H1 (cell line): ENCODE measurements around the gene CCDC24. TPM values are rescaled to one million over a fixed set of nuclear protein-coding genes. Genes with fewer than 3 reads are reported as not detected.

Experiments
- CTCF ChIA-PET: fragments of 300-600 bp; sonication (Branson Sonifier 250); formaldehyde crosslinking; loops from one replicate; lab custom pipeline; 2021; ENCODE audit not compliant: partially characterized antibody; lab: Charles Lee
- POLR2A ChIA-PET: fragments of 300-600 bp; sonication (Branson Sonifier 250); formaldehyde crosslinking; loops from one replicate; lab custom pipeline; 2021; ENCODE audit warnings: inconsistent platforms; ENCODE audit not compliant: partially characterized antibody; lab: Charles Lee
- DNase-seq, 2 experiments: peaks; one replicate each; pipeline versions ENCODE4 v3.0.0 to v3.0.0-alpha.2; 2010 to 2022; ENCODE audit warnings: low spot score in 2 of 2, low read depth in 1 of 2, mixed read lengths in 1 of 2
- FAIRE-seq: peaks from 2 replicates; lab custom pipeline; 2011; peaks lifted over from hg19 to GRCh38; lab: Jason Lieb, UNC
- H2AFZ ChIP-seq: 2 replicates; pipeline ENCODE4 v1.8.1; 2012; ENCODE audit warnings: low read length, inconsistent platforms
- H2AK5ac ChIP-seq: 2 replicates; pipeline ENCODE4 v1.6.1; 2013; ENCODE audit warnings: low read depth, low read length
- H2BK120ac ChIP-seq: replicated peaks from 2 replicates; pipeline ENCODE3; 2013; ENCODE audit warnings: low read depth, low read length, inconsistent platforms
- H2BK12ac ChIP-seq: 2 replicates; pipeline ENCODE4 v1.6.1; 2013; ENCODE audit warnings: low read depth, low read length
- H2BK15ac ChIP-seq: 2 replicates; pipeline ENCODE4 v1.6.1; 2013; ENCODE audit warnings: low read length
- H2BK20ac ChIP-seq: 2 replicates; pipeline ENCODE4 v1.6.1; 2013; ENCODE audit warnings: low read length
- H2BK5ac ChIP-seq: 2 replicates; pipeline ENCODE4 v1.6.1; 2013; ENCODE audit warnings: low read depth, low read length
- H3K14ac ChIP-seq: 2 replicates; pipeline ENCODE4 v1.6.1; 2013; ENCODE audit warnings: inconsistent platforms; ENCODE audit not compliant: insufficient read length
- H3K18ac ChIP-seq: 2 replicates; pipeline ENCODE4 v1.6.1; 2013; ENCODE audit warnings: low read length; ENCODE audit errors: extremely low read depth
- H3K23ac ChIP-seq: 2 replicates; pipeline ENCODE4 v1.6.1; 2013; ENCODE audit warnings: inconsistent platforms; ENCODE audit not compliant: insufficient read length
- H3K23me2 ChIP-seq: 2 replicates; pipeline ENCODE4 v1.6.1; 2013; ENCODE audit warnings: low read depth, low read length
- H3K27ac ChIP-seq: 2 replicates; pipeline ENCODE4 v1.6.1; 2011; ENCODE audit warnings: low read depth, low read length, inconsistent platforms
- H3K27me3 ChIP-seq, 4 experiments: replicated peaks in 1 of 4; 1 replicate in 1 of 4; 2 replicates in 3 of 4; pipeline versions ENCODE4 v1.6.1 to v1.8.1; 2011 to 2013; ENCODE audit warnings: low read length in 3 of 4, mild to moderate bottlenecking in 3 of 4, inconsistent platforms in 2 of 4, mixed read lengths in 2 of 4, moderate library complexity in 1 of 4; ENCODE audit not compliant: control insufficient read depth in 3 of 4, insufficient read depth in 3 of 4; ENCODE audit errors: extremely low read depth in 1 of 4
- H3K36me3 ChIP-seq, 4 experiments: 2 replicates each; pipeline versions ENCODE4 v1.6.1 to v1.8.1; 2011 to 2013; ENCODE audit warnings: mild to moderate bottlenecking in 4 of 4, low read length in 3 of 4, moderate library complexity in 2 of 4, control low read depth in 1 of 4, inconsistent platforms in 1 of 4; ENCODE audit not compliant: insufficient read depth in 4 of 4, control insufficient read depth in 2 of 4
- H3K4ac ChIP-seq: replicated peaks from 2 replicates; pipeline ENCODE3; 2013; ENCODE audit warnings: low read length, low read depth, mixed read lengths, inconsistent platforms; ENCODE audit not compliant: insufficient read length
- H3K4me1 ChIP-seq, 4 experiments: replicated peaks in 1 of 4; 1 replicate in 1 of 4; 2 replicates in 3 of 4; pipeline versions ENCODE4 v1.6.1 to v1.8.1; 2011 to 2013; ENCODE audit warnings: low read length in 3 of 4, inconsistent platforms in 2 of 4, mixed read lengths in 1 of 4; ENCODE audit not compliant: insufficient read depth in 4 of 4, control insufficient read depth in 3 of 4
- H3K4me2 ChIP-seq, 2 experiments: 2 replicates each; pipeline versions ENCODE4 v1.6.1 to v1.8.1; 2011 to 2013; ENCODE audit warnings: low read depth in 2 of 2, low read length in 2 of 2, control low read depth in 1 of 2, inconsistent platforms in 1 of 2, mild to moderate bottlenecking in 1 of 2; ENCODE audit not compliant: insufficient read depth in 1 of 2
- H3K4me3 ChIP-seq, 4 experiments: fragments of 200-600, 300-600 bp in 1 of 4; sonication (generic), shearing (Covaris generic), sonication (Bioruptor Twin) in 1 of 4; 2 replicates each; pipeline versions ENCODE4 v1.5.1 to v1.8.1; 2011 to 2016; ENCODE audit warnings: low read length in 4 of 4, low read depth in 3 of 4, control low read depth in 2 of 4, inconsistent platforms in 2 of 4, mild to moderate bottlenecking in 2 of 4, mixed read lengths in 1 of 4, moderate library complexity in 1 of 4; ENCODE audit not compliant: insufficient read depth in 2 of 4; ENCODE audit errors: extremely low read depth in 1 of 4
- H3K56ac ChIP-seq: replicated peaks from 2 replicates; pipeline ENCODE3; 2013; ENCODE audit warnings: low read depth, mild to moderate bottlenecking, mixed read lengths, low read length, inconsistent platforms; ENCODE audit not compliant: insufficient read length
- H3K79me1 ChIP-seq: 2 replicates; pipeline ENCODE4 v1.6.1; 2013; ENCODE audit warnings: low read depth, low read length, control low read depth
- H3K79me2 ChIP-seq, 2 experiments: 2 replicates each; pipeline versions ENCODE4 v1.6.1 to v1.8.1; 2012 to 2013; ENCODE audit warnings: low read length in 2 of 2, mild to moderate bottlenecking in 2 of 2, inconsistent platforms in 1 of 2; ENCODE audit not compliant: insufficient read depth in 2 of 2, control insufficient read depth in 1 of 2
- H3K9ac ChIP-seq, 4 experiments: replicated peaks in 1 of 4; 1 replicate in 1 of 4; 2 replicates in 3 of 4; pipeline versions ENCODE4 v1.6.1 to v1.8.1; 2011 to 2013; ENCODE audit warnings: low read depth in 3 of 4, low read length in 3 of 4, control low read depth in 2 of 4, mild to moderate bottlenecking in 2 of 4, moderate library complexity in 2 of 4, inconsistent platforms in 1 of 4; ENCODE audit errors: extremely low read depth in 1 of 4
- H3K9me3 ChIP-seq, 2 experiments: 2 replicates each; pipeline versions ENCODE4 v1.6.1 to v1.8.1; 2012 to 2013; ENCODE audit warnings: mild to moderate bottlenecking in 2 of 2, moderate library complexity in 2 of 2, control low read depth in 1 of 2, inconsistent platforms in 1 of 2, low read depth in 1 of 2, low read length in 1 of 2, mixed read lengths in 1 of 2; ENCODE audit not compliant: insufficient read depth in 2 of 2
- H4K20me1 ChIP-seq, 2 experiments: replicated peaks in 1 of 2; 2 replicates each; pipeline versions ENCODE3 to v1.8.1; 2011 to 2013; ENCODE audit warnings: inconsistent platforms in 2 of 2, low read length in 2 of 2, mild to moderate bottlenecking in 1 of 2; ENCODE audit not compliant: insufficient read depth in 2 of 2, control insufficient read depth in 1 of 2
- H4K5ac ChIP-seq: 2 replicates; pipeline ENCODE4 v1.6.1; 2013; ENCODE audit warnings: low read length, low read depth, mixed read lengths, inconsistent platforms; ENCODE audit not compliant: insufficient read length
- H4K8ac ChIP-seq: 2 replicates; pipeline ENCODE4 v1.8.0; 2013; ENCODE audit warnings: mild to moderate bottlenecking, moderate library complexity, low read length, inconsistent platforms; ENCODE audit not compliant: insufficient read depth; ENCODE audit errors: extremely low read depth
- H4K91ac ChIP-seq: replicated peaks from 2 replicates; pipeline ENCODE3; 2013; ENCODE audit warnings: low read length, mixed read lengths, inconsistent platforms; ENCODE audit not compliant: insufficient read length
- CHD1 ChIP-seq: IDR thresholded peaks from 2 replicates; pipeline ENCODE4 v1.6.1; 2012; ENCODE audit warnings: low read depth, low read length, improper control_type of control experiment
- CHD2 ChIP-seq: IDR thresholded peaks from 2 replicates; pipeline ENCODE4 v1.6.1; 2012; ENCODE audit warnings: low read length, improper control_type of control experiment
- EGR1 ChIP-seq: IDR thresholded peaks from 2 replicates; pipeline ENCODE4 v1.6.1; 2011; ENCODE audit warnings: low read depth, low read length, borderline replicate concordance
- SAP30 ChIP-seq: fragments of 300-600 bp; sonication (generic); IDR thresholded peaks from 2 replicates; pipeline ENCODE4 v1.7.1; 2012; ENCODE audit warnings: low read length, moderate library complexity, mild to moderate bottlenecking, inconsistent platforms; ENCODE audit not compliant: insufficient read depth, insufficient replicate concordance
- WGBS, 2 experiments: shearing (Covaris generic) in 1 of 2; methylation state at CpG; one replicate each; pipeline versions ENCODE4 v1.1.6 to v1.1.7; 2013 to 2015; ENCODE audit warnings: low lambda C conversion rate in 2 of 2, mixed read lengths in 2 of 2, inconsistent platforms in 1 of 2, low coverage in 1 of 2, missing lambda C conversion rate in 1 of 2; ENCODE audit not compliant: insufficient replicate concordance in 2 of 2, insufficient coverage in 1 of 2, insufficient read length in 1 of 2; ENCODE audit errors: extremely low coverage in 1 of 2, missing lambda C conversion rate in 1 of 2; 5-methylcytosine and 5-hydroxymethylcytosine counted together
- polyA plus RNA-seq, 7 experiments: library from polyadenylated mRNA; depleted of rRNA in 3 of 7; stranded (reverse) in 5 of 7; unstranded in 2 of 7; fragments of >200 nt in 5 of 7; fragments of 200-250 nt in 2 of 7; gene quantifications; 1 replicate in 5 of 7; 2 replicates in 1 of 7; 4 replicates in 1 of 7; pipeline versions ENCODE4 v1.2.1 to v1.2.3, GENCODE V29; 2011 to 2013; ENCODE audit warnings: missing spikeins in 2 of 7, mixed read lengths in 2 of 7
- total RNA-seq: library from RNA; stranded (reverse); fragmentation: NEBNext Ultra II Directional; extraction: Animal tissue kit (Norgen Biotek cat#: 25700); gene quantifications from 2 replicates; pipeline ENCODE4 v1.2.1, GENCODE V29; 2021

Gene CCDC24
- total and polyA plus RNA-seq, 2 of the 8 experiments (the other 6 are each of a cell fraction or from before 2014, with no cell fraction given), result 11.2 to 11.4 TPM

DNA sequence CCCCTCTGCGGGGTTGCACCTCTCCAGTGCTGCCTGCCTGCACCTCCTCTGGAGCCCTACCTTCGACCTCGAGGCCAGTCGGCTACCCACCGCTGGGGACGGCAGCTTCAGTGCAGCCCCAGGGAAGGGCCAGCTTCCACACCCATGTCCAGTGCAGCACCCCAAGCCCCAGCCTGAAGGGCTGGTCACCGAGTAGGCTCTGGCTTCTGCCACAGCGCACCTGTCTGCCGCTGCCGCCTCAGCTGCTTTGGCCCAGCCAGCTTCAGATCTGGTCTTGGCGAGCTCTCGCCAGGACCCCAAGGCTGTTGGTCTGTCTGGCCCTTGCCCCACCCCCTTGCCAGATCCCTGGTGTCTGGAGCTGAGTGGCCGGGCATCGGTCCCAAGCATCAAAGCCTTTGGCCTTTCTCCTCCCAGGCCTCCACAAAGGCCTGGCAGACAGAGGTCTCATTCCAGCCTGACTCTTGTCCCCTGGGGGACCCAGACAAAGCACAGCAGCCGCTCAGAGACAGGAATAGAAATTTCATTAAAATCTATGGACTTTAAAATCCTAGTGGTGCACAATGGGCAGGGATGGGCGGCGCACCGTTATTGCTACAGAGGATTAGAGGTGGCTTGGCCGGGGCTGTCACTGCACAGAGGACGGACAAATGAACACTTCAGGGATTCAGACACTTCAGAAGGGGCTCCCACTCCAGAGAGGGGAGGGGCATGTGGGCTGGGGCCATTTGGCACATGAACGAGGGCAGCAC, 4.8 kb downstream of the CCDC24 start:
- H2AK5ac ChIP-seq, result no peak overlapping the region
- POLR2A ChIA-PET, result interaction anchor here (0.8 to 13.6 kb wide), 8 partner anchors 9 to 230 kb away, joined by 3 to 189 read pairs (median 3); partner anchors contain the start of genes ATP6V0B, B4GALT2, DPH2 and SLC6A9
- H3K23me2 ChIP-seq, result peaks cover 8% of the 10 kb centered on the region; the same call in 1 of the 2 replicates
- no peak overlapping the region for H2AFZ ChIP-seq
- H2BK5ac ChIP-seq, result no peak overlapping the region
- 92% methylated on average over 21 of the region's 21 CpGs; no CpG with 5 or more reads in 1 of the 2 experiments for WGBS, 2 experiments
- H2BK15ac ChIP-seq, result no peak overlapping the region
- DNase-seq (no peak), FAIRE-seq (no peak)
- no peak overlapping the region for H4K91ac ChIP-seq
- H4K20me1 ChIP-seq, result peaks cover 2% of the 10 kb centered on the region in 2 experiments
- no peak overlapping the region for H2BK12ac ChIP-seq
- H3K9ac ChIP-seq, result no peak overlapping the region
- TF ChIP-seq CHD2 (no peak), SAP30 (no peak), EGR1 (no peak), CHD1 (no peak)
- peaks cover 0 to 6% (median 3%) of the 10 kb centered on the region in 4 experiments; a peak in 4 of 8 replicates for H3K36me3 ChIP-seq
- H3K4me3 ChIP-seq, result no peak overlapping the region
- H3K23ac ChIP-seq, result no peak overlapping the region
- H3K4me2 ChIP-seq, result no peak overlapping the region
- no peak overlapping the region for H3K56ac ChIP-seq
- H3K27ac ChIP-seq, result no peak overlapping the region
- no peak overlapping the region for H4K8ac ChIP-seq
- H3K27me3 ChIP-seq, result no peaks in the 10 kb centered on the region
- H3K4me1 ChIP-seq, result peaks cover 0 to 4% (median 0%) of the 10 kb centered on the region in 4 experiments; a peak in 5 of 7 replicates
- no peak overlapping the region for H3K18ac ChIP-seq
- CTCF ChIA-PET, result interaction anchor here (0.6 to 21.8 kb wide), 13 partner anchors 10 to 222 kb away, joined by 3 to 478 read pairs (median 4); partner anchors contain the start of genes DPH2 and SLC6A9
- H3K79me1 ChIP-seq, result no peaks in the 10 kb centered on the region
- H3K79me2 ChIP-seq, result no peaks in the 10 kb centered on the region
- H3K9me3 ChIP-seq, result no peaks in the 10 kb centered on the region
- H3K14ac ChIP-seq, result no peak overlapping the region
- H2BK120ac ChIP-seq, result no peak overlapping the region
- no peak overlapping the region for H4K5ac ChIP-seq
- H2BK20ac ChIP-seq, result no peak overlapping the region
- H3K4ac ChIP-seq, result no peak overlapping the region
